GM21360 (cell line): ENCODE data around the gene AGAP1.

Experiments used
- ATAC-seq: cut with Tn5 transposase; IDR thresholded peaks from one replicate; pipeline ENCODE4 v1.9.1; 2021; ENCODE audit warnings: mild to moderate bottlenecking, moderate library complexity; ENCODE audit not compliant: unreplicated experiment

AGAP1 gene

GRCh38 chr2:235725016-235725489, 231.2 kb downstream of the AGAP1 start:
- ATAC-seq, result no peak

- ATAC-seq, result no peak
Observed at GRCh38 chr2:235725841-235726240, 232.0 kb downstream of the AGAP1 start.

- no peak for ATAC-seq
Observed at GRCh38 chr2:235726554-235726953, 232.7 kb downstream of the AGAP1 start.

- no peak for ATAC-seq
Observed at GRCh38 chr2:235727174-235727573, 233.3 kb downstream of the AGAP1 start.

GRCh38 chr2:235727891-235728799, 234.3 kb downstream of the AGAP1 start:
- ATAC-seq, result no peak

- no peak for ATAC-seq
Observed at GRCh38 chr2:235728800-235729556, 235.1 kb downstream of the AGAP1 start.

- no peak for ATAC-seq
Observed at GRCh38 chr2:235729557-235729947, 235.7 kb downstream of the AGAP1 start.

- ATAC-seq, result no peak
Observed at GRCh38 chr2:235730115-235730514, 236.3 kb downstream of the AGAP1 start.

- ATAC-seq, result no peak
Observed at GRCh38 chr2:235733761-235734160, 239.9 kb downstream of the AGAP1 start.

GRCh38 chr2:235734168-235734567, 240.3 kb downstream of the AGAP1 start:
- ATAC-seq, result no peak

GRCh38 chr2:235734688-235735231, 240.9 kb downstream of the AGAP1 start:
- no peak for ATAC-seq

GRCh38 chr2:235737396-235737795, 243.6 kb downstream of the AGAP1 start:
- ATAC-seq, result no peak

GRCh38 chr2:235737840-235738239, 244.0 kb downstream of the AGAP1 start:
- no peak for ATAC-seq

- no peak for ATAC-seq
Observed at GRCh38 chr2:235739704-235740415, 246.0 kb downstream of the AGAP1 start.

- no peak for ATAC-seq
Observed at GRCh38 chr2:235740821-235741220, 247.0 kb downstream of the AGAP1 start.

- no peak for ATAC-seq
Observed at GRCh38 chr2:235744161-235744560, 250.3 kb downstream of the AGAP1 start.

GRCh38 chr2:235745597-235745996, 251.8 kb downstream of the AGAP1 start:
- ATAC-seq, result no peak

GRCh38 chr2:235746257-235746934, 252.6 kb downstream of the AGAP1 start:
- ATAC-seq, result no peak

GRCh38 chr2:235747001-235747785, 253.3 kb downstream of the AGAP1 start:
- no peak for ATAC-seq

- ATAC-seq, result no peak
Observed at GRCh38 chr2:235747786-235748091, 253.9 kb downstream of the AGAP1 start.
